ENCODE measurements around the gene MFSD8.
A peak's percentile ranks its signal among the peaks of the same experiment; 100 is the strongest.
"Not testable (repeated sequence)": the region's sequence is repeated elsewhere in the genome, so short reads cannot be mapped to it uniquely, and the experiment has no call there.

The MFSD8 gene

GRCh38 chr4:127965062-127965802 lies at the start of gene MFSD8, which contains the start of gene ABHD18:
Gene MFSD8, minus strand, starts transcription at chr4:127965173. Its CDS starts 40 bp downstream, at chr4:127965133.
Gene ABHD18, plus strand, starts transcription at chr4:127965406. Its CDS starts 17,550 bp downstream, at chr4:127982956.
- TF ChIP-seq ZFX (IDR thresholded peaks at IDR 0.05) = no peak
- TF ChIP-seq CTCF (conservative IDR thresholded peaks at IDR 0.05) = peak; percentile 45

GRCh38 chr4:128009428-128009827 lies 44.5 kb upstream of the MFSD8 start:
- TF ChIP-seq ZFX (IDR thresholded peaks at IDR 0.05) (no peak), CTCF (conservative IDR thresholded peaks at IDR 0.05) (no peak)
- no peak overlapping the region for H3K27ac ChIP-seq

More at GRCh38 chr4:127965062-127965802, at the start of gene MFSD8, which contains the start of gene ABHD18:
- H3K27ac ChIP-seq = peak within 1 kb of the TSS; percentile 86

GRCh38 chr4:128006592-128006991 lies 41.6 kb upstream of the MFSD8 start:
- no peak overlapping the region for H3K27ac ChIP-seq

GRCh38 chr4:127997534-127998388 lies 32.8 kb upstream of the MFSD8 start:
- TF ChIP-seq CTCF (conservative IDR thresholded peaks at IDR 0.05) = no peak
- TF ChIP-seq ZFX (IDR thresholded peaks at IDR 0.05) = no peak
- H3K27ac ChIP-seq = no peak overlapping the region

More at GRCh38 chr4:128006592-128006991, 41.6 kb upstream of the MFSD8 start:
- TF ChIP-seq ZFX (IDR thresholded peaks at IDR 0.05) (no peak), CTCF (conservative IDR thresholded peaks at IDR 0.05) (no peak)

- H3K27ac ChIP-seq = not testable (repeated sequence)
Measured at GRCh38 chr4:127996521-127996920, 31.5 kb upstream of the MFSD8 start.

GRCh38 chr4:127995776-127996175 lies 30.8 kb upstream of the MFSD8 start:
- no peak overlapping the region for H3K27ac ChIP-seq
- no peak for TF ChIP-seq ZFX (IDR thresholded peaks at IDR 0.05)
- TF ChIP-seq CTCF (conservative IDR thresholded peaks at IDR 0.05) = no peak

GRCh38 chr4:127993151-127993550 lies 28.2 kb upstream of the MFSD8 start:
- H3K27ac ChIP-seq = no peak overlapping the region
- TF ChIP-seq ZFX (IDR thresholded peaks at IDR 0.05) (no peak), CTCF (conservative IDR thresholded peaks at IDR 0.05) (no peak)
